Activated T-cell treated with anti-CD3 and anti-CD28 coated beads, Interleukin-2, amount 50 U/mL, for 48 hours (primary cell): Measurements from ENCODE around the gene STAT6.

Source experiments
- DNase-seq, 2 experiments: peaks; one replicate each; pipeline ENCODE4 v3.0.0-alpha.2; 2020

STAT6 gene

DNA sequence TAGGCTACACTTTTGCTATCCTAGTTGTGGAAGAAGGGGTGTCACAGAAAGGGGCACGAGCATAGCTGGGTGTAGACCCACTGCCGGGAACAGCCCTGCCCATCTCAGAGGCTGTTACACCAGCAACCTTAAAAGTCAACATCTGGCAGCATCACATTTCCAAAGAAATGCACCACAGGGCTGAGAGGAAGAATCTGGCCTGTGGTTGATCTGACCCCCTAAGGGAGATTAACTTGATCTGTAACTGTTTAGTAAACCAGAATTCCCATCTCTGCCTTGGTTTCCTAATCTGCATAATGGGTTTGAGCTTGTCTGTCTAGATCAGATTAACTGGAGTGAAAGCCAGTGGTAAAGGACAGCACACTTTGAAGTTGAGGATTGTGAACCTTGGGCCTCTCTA is 34.9 kb upstream of the STAT6 start:
- DNase-seq = no peak

GRCh38 chr12:57145460-57146059 is 34.4 kb upstream of the STAT6 start:
- DNase-seq = no peak

- DNase-seq = no peak
These were observed 32.3 kb upstream of the STAT6 start for GRCh38 chr12:57143454-57143853.

DNA sequence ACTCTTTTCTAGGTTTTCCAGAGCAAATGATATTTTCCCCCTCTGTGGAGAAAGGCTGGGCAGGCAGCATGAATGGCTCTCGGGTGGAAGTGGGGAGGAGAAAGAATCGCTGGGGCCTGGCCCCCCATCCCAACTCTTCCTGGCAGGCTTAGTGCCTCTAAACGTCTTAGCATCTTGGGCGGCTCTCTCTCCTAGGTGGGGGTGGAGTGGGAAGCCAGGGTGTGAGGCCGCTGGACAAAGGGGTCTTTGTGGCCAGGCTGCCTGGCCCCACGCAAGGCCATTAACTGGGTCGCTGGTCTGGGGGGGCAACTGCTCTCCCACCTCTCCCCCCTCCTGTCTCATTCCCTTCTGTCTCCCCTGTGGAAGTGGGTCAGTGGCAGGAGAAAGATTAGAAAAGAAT is 31.6 kb upstream of the STAT6 start:
- no peak for DNase-seq

GRCh38 chr12:57142121-57142520 is 31.0 kb upstream of the STAT6 start:
- DNase-seq = no peak

DNA sequence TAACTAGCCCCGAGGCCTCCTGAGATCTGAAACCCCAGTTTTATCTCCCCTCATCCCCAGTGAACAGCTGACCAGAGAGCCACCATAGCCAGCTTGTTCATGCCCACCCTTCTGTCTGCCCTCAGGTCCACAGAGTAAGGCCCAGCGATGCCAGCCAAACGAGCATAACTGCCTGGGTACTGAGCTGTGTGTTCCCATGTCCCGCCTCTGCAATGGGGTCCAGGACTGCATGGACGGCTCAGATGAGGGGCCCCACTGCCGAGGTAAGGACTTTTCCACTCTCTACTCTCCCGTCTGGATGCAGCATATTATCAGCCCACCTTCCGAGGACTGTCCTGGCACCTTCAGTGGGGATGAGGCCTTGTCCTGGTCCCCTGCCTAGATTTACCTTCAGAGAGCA is 30.1 kb upstream of the STAT6 start:
- DNase-seq = no peak

- DNase-seq = no peak
These were observed 28.9 kb upstream of the STAT6 start for GRCh38 chr12:57139796-57140649.

DNA sequence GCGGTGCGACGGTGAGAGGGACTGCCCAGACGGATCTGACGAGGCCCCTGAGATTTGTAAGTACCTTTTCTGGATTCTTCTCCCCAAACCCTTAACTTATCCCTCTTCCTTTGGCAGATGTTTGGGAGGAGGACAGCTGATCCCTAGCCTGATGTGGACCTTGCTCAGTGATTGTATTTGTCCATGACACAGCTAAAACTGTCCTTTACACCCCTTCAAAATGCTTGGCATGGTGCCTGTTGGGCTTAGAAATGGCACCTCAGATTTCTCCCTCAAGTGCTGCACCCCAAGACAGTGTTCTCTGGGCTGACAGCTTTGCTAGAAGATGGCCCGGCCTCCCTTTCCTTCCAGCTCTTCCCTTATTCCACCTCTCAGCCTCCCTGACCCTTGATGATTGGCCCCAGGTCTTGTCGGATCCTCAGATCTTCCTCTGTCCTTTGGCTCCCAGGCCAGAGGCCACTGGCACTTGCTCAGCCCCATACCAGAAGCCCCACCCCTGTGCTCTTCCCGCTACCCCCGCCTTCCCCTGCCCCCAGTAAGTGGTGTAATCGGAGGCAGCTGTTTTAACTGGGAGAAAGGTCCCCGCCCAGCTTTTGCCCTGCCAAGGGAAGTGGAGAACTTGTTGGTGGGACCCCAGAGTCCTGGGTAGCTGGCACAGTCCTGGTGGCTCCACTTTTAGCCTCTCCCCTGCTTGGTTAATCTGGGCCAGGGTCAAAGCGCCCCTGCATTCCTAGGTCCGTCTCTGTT is 27.5 kb upstream of the STAT6 start:
- no peak for DNase-seq

- DNase-seq = no peak
These were observed 24.6 kb upstream of the STAT6 start for GRCh38 chr12:57135527-57136326.

- no peak for DNase-seq
These were observed 23.8 kb upstream of the STAT6 start for GRCh38 chr12:57134949-57135348.

DNA sequence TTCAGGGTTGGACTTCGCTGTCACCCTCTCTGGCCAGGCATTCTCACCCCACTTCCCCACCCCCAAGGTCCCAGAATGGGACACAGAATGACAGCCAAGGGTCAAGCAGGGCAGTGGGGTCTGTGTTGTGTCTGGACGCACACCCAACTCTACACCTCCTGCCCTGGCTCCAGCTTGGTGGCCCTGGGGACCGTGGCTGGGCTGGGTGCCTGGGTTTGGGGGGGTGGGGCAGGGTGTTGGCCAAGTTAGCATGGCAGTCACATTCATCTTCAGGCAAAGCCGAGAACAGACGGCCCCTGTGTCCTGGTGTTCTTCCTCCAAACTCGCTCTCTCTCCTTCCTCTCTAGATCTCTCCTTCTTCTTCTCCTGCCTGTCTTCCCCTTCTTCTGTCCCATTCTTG is 22.8 kb upstream of the STAT6 start:
- DNase-seq = no peak

GRCh38 chr12:57133013-57133569 is 21.9 kb upstream of the STAT6 start:
- DNase-seq = no peak

- no peak for DNase-seq
These were observed 21.0 kb upstream of the STAT6 start for GRCh38 chr12:57131896-57132744.

GRCh38 chr12:57130941-57131340 is 19.8 kb upstream of the STAT6 start:
- DNase-seq = no peak

GRCh38 chr12:57129889-57130288 is 18.7 kb upstream of the STAT6 start:
- no peak for DNase-seq

- no peak for DNase-seq
These were observed 18.2 kb upstream of the STAT6 start for GRCh38 chr12:57129321-57129842.

DNA sequence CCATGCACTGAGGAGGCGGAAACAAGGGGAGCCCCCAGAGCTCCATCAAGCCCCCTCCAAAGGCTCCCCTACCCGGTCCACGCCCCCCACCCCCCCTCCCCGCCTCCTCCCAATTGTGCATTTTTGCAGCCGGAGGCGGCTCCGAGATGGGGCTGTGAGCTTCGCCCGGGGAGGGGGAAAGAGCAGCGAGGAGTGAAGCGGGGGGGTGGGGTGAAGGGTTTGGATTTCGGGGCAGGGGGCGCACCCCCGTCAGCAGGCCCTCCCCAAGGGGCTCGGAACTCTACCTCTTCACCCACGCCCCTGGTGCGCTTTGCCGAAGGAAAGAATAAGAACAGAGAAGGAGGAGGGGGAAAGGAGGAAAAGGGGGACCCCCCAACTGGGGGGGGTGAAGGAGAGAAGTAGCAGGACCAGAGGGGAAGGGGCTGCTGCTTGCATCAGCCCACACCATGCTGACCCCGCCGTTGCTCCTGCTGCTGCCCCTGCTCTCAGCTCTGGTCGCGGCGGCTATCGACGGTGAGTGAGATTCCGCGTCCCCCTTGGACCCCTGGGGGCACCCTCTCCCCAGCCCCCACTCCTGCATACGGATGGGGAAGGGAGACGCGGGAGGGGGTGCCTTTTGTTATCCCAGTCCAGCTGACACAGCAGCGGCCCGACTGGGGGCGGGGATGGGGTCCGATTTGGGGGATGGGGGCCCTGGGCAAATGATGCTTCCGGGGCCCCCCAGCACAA is 17.5 kb upstream of the STAT6 start:
- DNase-seq = no peak

- DNase-seq = peak; percentile 80 to 83
These were observed 16.8 kb upstream of the STAT6 start, which contains the start of gene LRP1 for GRCh38 chr12:57127726-57128518. LRP1 (plus strand) TSS chr12:57128483; CDS start chr12:57128965, 482 bp downstream.

GRCh38 chr12:57127101-57127725 is 16.1 kb upstream of the STAT6 start:
- DNase-seq = peak; percentile 61 to 65
